HG03280 (cell line): ENCODE data around the gene ANGPTL5.
"Not testable (repeated sequence)": the region's sequence is repeated elsewhere in the genome, so short reads cannot be mapped to it uniquely, and the experiment has no call there.

ENCODE experiments used
- ATAC-seq: cut with Tn5 transposase; IDR thresholded peaks from one replicate; pipeline ENCODE4 v1.9.1; 2021; ENCODE audit warnings: mild to moderate bottlenecking, moderate library complexity; ENCODE audit not compliant: unreplicated experiment

The ANGPTL5 gene

DNA sequence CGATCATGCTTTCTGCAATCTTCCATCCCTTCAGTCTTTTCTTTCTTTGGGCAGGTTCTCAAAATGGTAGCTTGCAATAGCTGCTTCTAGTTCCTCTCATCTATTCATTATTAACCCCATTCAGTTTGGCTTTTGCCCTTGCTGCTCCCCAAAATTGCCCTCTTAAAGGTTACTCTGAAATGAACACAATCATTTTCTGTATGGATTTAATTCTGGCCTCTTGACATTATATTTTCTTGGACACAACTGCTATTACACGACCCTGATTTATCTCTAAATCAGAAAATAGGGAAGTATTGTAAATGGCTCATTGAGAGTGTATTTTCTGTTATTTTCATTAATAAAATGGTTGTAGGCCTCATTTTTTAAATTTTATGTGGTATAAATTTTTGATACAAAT, at the start of gene ANGPTL5:
TSS of gene ANGPTL5 (minus strand) at position 101 of the 400 bp plus-strand sequence. CDS start 8,613 bp downstream, outside the sequence.
- no peak for ATAC-seq

DNA sequence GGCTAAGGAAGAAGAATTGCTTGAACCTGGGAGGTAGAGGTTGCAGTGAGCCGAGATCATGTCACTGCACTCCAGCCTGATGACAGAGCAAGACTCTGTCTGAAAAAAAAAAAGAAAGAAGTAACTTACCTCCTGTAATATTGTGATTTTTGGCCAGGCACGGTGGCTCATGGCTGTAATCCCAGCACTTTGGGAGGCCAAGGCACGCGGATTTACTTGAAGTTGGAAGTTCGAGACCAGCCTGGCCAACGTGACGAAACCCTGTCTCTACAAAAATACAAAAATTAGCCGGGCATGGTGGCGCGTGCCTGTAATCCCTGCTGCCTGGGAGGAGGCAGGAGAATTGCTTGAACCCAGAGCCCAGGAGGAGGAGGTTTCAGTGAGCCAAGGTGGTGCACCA, 47.9 kb upstream of the ANGPTL5 start:
- not testable (repeated sequence) for ATAC-seq

DNA sequence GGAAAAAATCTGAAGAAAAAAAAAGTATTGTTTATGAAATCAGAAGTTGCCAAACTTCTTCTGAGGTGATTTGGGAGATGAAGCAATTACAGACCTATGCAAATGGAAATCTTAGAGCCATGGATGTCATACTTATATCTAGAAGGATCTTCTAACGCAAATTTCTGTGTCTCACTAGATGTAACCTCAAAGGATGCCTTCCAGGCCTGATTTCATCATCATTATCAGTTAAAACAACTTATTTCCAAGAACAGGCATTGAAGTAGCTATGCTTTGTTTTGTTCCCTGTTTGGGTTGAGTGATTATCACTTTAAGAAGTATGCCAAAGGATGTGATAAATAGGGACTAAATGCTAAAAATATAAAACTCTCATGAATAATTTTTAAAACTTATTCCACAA, 43.9 kb upstream of the ANGPTL5 start:
- no peak for ATAC-seq

DNA sequence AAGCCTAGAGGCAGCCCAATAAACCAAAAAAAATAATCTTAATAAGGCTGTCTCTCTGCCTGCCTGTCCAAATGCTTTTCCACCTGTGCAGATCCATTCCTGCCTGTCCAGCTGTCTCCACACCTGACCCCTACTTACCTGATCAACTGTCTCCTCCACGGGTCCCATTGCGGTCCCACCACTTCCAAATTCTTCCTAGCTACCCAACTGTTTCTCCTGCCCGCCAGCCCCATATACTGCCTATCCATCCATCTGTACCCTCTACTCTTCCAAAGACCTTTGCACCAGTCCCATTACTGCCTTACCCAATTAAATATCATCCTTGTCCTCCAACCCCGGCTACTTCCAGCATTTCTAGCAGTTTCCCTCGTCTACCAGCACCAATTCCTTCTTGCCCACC, 39.4 kb upstream of the ANGPTL5 start:
- ATAC-seq, result no peak

DNA sequence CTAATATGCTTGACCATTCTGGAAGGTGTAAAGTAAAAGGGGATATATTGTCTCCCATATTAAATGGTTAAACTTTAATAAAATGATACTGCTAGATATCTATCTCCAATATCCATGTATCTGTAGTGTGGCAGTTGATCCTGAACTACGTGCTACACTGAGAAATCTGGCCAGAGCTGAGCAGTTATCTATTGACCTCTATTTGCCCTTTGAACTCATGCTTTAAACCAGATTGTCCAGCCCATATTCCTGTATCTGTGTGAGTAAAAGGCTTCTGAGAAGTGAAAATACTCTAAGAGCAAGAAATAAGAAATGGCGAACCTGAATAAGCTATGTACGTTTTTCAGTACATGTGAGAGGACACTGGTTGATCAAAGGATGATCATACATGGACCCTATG, 39.0 kb upstream of the ANGPTL5 start:
- ATAC-seq, result no peak

DNA sequence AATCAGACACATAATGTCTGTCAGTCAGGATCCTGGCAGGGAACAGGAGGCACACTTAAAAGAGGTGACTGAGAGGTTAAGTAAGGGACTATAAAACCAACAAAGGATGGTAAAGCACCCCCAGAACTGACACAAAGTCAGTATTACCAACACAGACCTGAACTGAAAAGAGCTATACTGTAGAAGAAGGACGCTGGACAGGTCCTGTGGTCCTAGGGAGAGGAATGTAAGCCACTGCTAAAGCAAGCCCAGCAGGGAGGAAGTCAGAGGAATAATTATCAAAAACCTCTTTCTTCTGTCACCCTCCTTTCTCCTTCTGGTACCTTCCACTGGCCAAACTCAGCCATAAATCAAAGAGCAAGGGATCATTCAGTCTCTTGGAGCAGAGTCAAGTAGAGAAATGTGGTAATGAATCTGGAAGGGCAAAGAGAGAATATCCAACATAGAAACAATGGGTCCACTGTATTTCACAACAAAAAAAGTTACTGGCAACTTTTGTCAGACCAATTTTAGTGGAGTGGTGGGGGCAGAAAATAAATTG, 33.4 kb upstream of the ANGPTL5 start:
- no peak for ATAC-seq

DNA sequence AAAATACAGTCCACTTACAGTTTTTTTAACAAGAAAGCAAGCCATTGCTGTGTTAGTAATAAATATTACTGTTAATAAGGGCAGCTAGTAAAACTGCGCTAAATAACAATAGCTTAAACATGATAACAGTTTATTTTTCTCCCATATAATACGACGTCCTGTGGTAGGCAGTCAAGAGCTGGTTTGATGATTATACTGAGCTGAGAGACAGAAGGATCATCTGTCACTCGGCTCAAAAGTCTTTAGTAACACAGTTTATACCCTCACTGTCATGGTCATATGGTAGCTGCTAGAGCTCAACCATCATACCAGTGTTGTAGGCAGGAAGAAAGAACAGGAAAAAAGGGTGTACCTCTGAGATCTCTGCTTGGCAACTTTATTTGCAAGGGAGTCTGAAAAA, 29.1 kb upstream of the ANGPTL5 start:
- no peak for ATAC-seq

DNA sequence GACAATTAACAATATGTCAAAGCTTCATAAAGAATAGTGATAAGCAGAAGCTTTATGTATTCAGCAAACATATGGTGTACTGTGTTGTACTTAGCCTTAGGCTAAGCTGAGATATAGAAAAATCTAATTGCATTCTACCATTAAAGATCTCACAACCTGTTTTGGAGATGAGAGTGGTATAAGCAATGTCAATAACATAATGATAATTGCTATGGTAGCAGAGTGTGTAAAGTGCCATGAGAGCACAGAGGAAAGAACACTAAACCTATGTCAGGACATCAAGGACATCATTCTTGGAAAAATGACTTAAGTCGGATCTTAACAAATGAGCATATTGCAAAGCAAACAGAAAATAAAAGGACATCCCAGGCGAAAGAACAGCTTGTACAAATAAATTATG, 28.6 kb upstream of the ANGPTL5 start:
- ATAC-seq, result no peak

DNA sequence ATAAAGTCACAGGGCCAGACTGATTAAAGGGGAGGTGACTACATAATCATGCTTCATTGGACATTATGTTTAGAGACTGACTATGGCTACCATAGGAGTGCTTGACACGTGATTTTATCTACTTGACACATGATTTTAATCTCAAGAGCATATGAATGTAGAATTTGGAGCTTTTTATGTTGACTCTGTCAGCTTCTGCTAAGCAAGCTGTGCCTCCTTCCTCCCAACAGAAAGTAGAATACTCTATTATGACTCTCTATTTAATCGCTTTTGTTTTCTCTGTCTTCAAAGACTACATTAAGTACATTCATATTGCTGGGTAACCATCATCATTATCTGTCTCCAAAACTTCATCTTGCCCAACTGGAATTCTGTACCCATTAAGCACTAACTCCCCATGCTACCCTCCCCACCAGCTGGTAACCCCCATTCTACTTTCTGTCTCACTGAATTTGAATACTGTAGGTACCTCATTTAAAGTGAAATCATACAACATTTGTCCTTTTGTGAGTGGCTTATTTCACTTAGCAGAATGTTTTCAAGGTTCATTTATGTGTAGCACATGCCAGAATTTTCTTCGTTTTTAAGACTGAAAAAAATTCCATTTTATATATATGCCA, 24.7 kb upstream of the ANGPTL5 start:
- no peak for ATAC-seq

DNA sequence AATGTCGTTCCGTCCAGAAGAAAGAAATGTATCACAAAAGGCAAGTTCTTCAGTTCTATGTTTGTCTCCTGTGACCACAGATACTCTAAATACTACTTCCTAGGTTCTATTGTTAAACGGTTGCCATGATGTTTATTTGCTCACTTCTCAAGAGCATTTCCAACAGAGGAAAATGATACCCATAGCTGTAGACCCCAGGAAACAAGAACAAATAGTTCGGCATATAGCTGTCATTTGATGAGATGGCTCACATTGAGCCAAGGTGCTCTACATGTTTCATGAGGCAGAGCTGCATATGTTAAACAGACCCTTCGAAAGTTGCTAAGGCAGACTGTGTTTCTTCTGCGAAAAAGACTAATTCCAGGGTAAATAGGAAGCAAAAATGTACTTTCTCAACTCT, 15.4 kb upstream of the ANGPTL5 start:
- ATAC-seq, result no peak

DNA sequence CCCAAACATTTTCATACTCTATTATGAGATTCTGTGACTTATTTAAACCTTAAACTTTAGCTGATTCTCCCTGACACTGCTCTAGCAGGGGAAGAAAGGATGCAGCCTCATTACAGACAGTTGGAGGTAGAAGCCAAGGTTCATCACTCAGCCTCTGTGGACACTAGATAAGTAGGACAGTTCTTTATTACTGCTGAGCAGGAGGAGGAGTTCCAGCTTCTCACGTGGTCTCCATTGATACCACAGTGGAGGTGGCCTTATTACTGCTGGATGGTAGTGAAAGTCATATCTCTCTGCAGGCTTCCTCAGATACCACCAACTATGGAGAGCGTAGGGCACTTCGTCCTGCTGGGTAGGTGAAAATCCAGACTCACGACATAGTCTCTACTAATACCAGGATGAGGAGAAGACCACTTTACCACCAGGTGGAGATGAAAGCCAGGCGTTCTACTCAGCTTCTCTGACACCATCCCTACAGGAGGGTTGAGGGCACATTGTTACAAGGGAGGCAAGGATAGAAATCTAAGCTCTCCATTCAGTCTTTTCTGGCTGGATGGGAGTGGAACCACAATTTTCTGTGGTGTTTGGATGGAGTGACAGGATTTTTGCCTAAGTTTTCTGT, 13.1 kb upstream of the ANGPTL5 start:
- no peak for ATAC-seq

DNA sequence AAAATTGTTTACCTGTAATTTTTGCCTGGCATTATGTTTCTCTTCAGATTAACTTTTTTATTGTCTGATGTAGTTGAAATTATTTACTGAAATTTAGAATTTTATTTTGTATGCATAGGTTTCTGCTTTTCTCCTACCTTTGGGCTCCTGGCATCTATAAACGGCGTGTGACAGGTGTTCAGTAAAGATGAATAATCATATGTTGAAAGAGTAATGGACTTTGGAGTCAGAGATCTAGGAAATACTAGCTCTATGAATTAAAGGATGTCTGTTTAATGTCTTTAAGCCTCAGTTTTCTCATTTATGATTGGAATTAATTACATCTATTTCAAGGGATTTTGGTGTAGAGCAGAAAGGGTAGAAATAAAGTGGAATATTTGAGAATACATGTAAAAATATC, 7.2 kb upstream of the ANGPTL5 start:
- ATAC-seq, result no peak

DNA sequence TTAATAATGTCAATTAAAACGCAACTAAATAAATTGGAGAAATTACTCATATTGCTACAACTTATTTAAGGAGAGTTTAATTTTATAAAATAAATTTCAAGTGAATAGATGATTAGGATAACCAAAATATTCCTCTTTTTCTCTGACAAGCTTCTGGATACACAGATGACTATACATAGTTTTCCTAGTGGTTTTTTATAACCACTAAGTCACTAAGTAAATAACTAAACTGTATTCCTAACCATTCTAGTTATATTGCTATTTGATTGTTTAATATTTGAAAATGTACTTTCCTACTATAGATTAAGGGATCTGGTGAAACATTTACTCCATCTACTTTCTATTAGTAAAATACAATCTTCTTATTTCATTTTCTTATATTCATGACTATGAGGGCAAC, 4.7 kb upstream of the ANGPTL5 start:
- no peak for ATAC-seq

DNA sequence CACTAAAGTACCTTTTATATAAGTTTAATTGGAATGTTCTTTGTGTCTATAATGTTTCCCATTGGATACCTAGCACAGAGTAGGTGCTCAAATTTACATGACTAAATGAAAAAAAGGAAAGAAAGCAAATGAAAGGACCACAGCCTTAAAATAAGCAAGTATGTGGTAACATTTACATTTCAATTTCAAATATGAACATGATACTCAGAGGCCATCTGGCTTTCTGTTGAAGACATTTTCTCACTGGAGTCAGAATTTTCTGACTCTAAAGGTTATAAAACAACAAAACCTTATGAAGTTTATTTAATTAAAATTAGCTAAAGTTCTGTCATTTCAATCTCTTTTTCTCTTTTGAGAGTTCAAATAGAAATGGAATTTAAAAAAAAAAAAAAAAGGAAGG, 904 bp upstream of the ANGPTL5 start:
- no peak for ATAC-seq

DNA sequence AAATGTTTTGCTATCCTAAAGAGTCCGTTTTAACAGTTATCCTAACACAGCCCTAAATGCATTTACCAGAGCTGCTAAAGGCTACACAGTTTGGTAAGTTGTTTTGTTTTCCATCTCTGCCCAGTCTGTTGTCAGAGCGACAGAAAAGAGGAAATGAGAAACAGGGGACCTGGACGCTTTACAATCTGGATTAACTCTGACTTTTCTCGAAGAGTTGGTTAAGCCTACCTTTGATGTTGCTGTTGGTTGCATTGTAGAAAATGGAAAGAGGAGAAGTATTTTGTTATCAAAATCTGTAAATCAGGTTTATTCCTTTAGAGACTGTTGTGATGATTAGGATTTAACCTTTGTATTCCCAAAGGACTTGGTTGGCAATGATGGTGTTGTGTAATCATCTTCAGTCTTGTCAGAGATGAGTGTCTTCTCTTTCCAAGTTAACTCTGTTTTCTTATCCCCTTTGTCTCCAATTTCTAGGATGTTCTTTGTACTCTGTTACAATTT, 481 bp downstream of the ANGPTL5 start:
- ATAC-seq, result peak; percentile 51

DNA sequence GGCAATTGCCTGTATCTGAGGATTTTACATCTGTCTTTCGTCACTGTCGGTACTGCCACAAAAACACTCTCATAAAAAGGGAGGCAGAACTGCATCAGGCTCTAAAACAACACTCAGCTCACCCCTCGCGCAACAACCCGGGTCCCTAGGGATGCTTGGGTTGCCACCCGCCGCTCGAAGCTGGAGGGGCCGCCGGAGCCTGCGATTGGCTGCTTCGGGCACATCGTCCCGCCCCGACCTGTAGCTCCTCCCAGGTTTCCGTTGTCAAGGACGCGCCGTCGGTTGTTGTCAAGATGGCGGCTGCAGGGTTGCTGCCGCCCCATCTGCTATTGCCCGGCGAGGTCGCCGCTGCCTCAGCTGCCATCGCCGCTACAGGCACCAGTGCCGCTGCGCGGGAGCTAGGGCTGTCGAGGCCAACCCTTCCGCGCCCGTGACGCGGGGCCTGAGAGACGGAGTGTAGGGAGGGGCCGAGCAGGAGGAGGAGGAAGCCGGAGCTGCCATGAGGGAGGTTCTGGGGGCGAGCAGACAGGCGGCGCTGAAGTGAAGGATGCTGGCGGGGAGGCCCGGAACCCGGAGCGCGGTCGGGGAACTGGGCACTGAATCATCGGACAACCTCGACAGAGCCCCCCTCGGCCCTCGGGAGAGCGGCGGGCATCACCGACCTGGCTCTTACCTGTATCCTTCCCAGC, 1.4 kb downstream of the ANGPTL5 start, which contains the start of gene CEP126:
TSS of gene CEP126 (plus strand) at position 273 of the 689 bp plus-strand sequence. CDS start at position 548, 275 bp downstream.
- peak; percentile 99 for ATAC-seq

DNA sequence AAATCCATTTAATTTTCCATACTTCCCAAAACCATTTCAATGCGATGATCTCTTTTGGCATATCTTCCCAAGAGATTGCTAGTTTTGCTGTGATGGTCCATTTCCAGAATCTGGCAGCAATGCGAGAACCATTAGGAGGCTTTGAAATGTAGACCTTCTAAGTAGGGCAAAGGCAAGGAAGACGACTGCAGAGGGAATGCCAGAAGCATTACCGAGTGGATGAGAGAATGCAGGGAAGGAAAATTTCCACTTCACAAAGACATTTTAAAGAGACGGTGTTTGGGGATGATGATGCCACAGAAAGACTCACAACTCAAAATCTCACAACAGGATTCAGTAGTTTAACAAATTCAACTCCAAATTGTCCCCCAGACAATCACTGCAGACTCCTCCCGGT, 2.0 kb downstream of the ANGPTL5 start:
- ATAC-seq, result no peak

DNA sequence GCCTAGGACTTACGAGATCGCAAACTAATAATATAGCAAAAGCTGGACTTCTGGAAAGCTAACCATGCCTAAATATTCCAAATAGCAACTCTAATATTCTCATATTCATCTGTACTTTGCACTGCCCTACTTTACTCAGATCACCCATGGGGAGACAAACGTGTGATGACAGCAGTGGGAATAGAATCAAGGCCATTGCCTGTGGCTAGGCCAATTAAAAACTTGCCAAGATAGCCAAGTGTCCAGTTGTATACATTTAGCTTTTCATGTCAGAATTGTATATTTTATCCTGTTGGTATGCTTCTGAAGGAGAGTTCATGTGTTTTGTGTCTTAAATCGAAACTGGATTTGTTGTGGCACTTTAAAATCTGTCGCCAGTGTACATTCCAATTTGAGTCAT, 2.7 kb downstream of the ANGPTL5 start:
- ATAC-seq, result no peak

DNA sequence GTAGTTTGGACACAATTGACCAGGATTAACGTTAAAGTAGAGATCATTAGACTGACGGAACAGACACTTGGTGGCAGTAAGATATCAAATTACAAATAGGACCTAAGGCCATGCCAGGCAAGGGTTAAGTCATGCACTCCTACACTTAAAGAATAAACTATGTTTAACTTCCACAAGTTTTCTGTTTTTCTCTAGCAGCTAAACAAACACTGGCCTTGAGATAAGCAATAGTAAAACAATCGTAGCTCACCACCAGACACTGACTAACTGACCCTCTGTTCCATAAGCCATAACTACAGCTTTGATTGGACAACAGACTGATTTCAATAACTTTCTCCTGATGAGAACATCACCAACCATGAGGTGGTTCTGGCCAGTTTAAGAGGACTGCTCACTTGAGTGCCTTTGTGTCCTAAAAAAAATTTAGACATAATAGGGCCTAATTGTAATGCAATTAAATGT, 3.5 kb downstream of the ANGPTL5 start:
- no peak for ATAC-seq

DNA sequence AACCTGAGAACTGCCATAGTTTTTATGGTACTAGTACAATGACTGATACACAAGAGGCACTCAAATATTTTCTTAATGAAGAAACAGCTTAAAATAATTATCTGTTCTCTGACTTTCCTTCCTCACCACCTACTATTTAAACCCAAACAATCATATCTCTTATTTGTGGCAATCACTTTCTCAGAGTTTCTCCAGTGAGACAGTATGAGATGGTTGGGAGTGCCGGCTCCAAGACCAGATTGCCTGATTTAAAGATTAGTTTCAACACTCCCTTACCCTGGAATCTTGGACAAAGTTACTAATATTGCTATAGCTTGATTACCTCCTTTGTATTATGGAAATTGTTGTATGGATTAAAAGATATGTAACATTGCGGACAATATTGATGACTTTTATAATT, 7.2 kb downstream of the ANGPTL5 start:
- ATAC-seq, result no peak

DNA sequence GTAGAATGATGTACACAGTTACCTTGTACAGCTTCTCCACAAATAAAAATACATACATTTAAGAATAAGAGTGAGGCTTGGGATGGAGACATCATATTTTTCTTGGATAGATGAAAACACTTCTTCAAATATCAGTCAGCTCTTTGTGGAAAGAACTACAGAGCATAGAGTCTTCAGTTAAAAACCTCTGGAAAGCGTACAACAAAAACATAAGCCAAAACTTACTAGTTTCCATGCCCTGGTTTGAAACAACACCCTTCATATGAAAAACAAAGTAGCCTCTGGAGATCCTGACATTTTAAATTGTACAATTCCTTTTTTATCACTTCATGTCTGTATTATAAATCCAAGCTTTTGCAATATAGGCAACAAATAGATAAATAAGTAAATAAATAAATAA, 8.5 kb downstream of the ANGPTL5 start:
- no peak for ATAC-seq

DNA sequence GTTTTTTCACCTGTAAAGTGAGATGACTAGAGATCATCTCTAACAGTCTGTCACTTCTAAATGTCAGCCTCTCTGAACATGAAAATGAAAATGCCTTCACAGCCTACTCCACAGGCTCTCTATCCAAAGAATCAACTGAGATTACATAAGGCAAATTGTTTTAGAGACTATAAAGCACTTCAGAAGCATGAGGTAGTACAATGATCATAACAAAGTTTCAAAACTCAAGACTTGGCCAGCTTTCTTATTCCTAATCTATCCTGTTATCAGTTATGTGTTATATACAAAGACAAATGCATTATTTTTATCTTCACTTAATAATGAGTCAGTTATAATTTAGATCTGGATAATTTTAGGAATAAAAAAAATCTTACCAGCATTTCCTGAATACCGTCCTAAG, 21.8 kb downstream of the ANGPTL5 start:
- no peak for ATAC-seq
